Keratinocyte (primary cell): ENCODE results near the gene PPP1R16B.

Experiments used
- CTCF ChIP-seq, 3 experiments: IDR thresholded peaks in 1 of 3; conservative IDR thresholded peaks in 1 of 3; optimal IDR thresholded peaks in 1 of 3; 2 replicates in 2 of 3; 3 replicates in 1 of 3; pipeline versions ENCODE3 to v1.5.1; 2011; ENCODE audit warnings: low read length in 3 of 3, mild to moderate bottlenecking in 3 of 3, moderate library complexity in 2 of 3, control low read depth in 1 of 3, inconsistent platforms in 1 of 3; ENCODE audit not compliant: insufficient read depth in 2 of 3; ENCODE audit errors: extremely low read depth in 1 of 3
- EZH2 ChIP-seq: IDR thresholded peaks from one replicate; pipeline ENCODE4 v1.6.1; 2012; ENCODE audit warnings: inconsistent platforms, mild to moderate bottlenecking, low read length, moderate library complexity

GRCh38 chr20:38920851-38921250 is 115.4 kb downstream of the PPP1R16B start:
- TF ChIP-seq CTCF (optimal IDR thresholded peaks at IDR 0.05 in 1 of 3, IDR thresholded peaks at IDR 0.05 in 1 of 3, conservative IDR thresholded peaks at IDR 0.05 in 1 of 3; ENCODE audit: extremely low read depth in 1 of 3, insufficient read depth in 2 of 3, low read length in 3 of 3) (no peak), EZH2 (no peak)
